Gastroesophageal sphincter (tissue), 3 donors: ENCODE measurements around the gene ABHD10.

Source experiments
- EP300 ChIP-seq: sonication (generic); formaldehyde crosslinking; IDR thresholded peaks from one replicate; pipeline ENCODE4 v1.6.1; 2017; ENCODE audit warnings: antibody characterized with exemption, mild to moderate bottlenecking
- POLR2A ChIP-seq, 2 donors: fragments of 450-650 bp; IDR thresholded peaks; one replicate each; pipeline ENCODE4 v1.6.1; 2017; ENCODE audit warnings: antibody characterized with exemption in 2 of 2, mild to moderate bottlenecking in 2 of 2, moderate library complexity in 1 of 2
- POLR2AphosphoS5 ChIP-seq: sonication (generic); formaldehyde crosslinking; IDR thresholded peaks from one replicate; pipeline ENCODE4 v1.6.1; 2017; ENCODE audit warnings: antibody characterized with exemption
- TF ChIP-seq, protein P1 (sequence below), 4 experiments: fragments of 200-600 bp in 2 of 4; fragments of 450-650 bp in 2 of 4; sonication (generic) in 1 of 4; IDR thresholded peaks; one replicate each; pipeline ENCODE4 v1.5.1; 2017 to 2019; ENCODE audit warnings: antibody characterized with exemption in 4 of 4, mild to moderate bottlenecking in 2 of 4, moderate library complexity in 2 of 4

GRCh38 chr3:111972891-111973290 is 5.9 kb upstream of the ABHD10 start:
- TF ChIP-seq, protein P1, sequence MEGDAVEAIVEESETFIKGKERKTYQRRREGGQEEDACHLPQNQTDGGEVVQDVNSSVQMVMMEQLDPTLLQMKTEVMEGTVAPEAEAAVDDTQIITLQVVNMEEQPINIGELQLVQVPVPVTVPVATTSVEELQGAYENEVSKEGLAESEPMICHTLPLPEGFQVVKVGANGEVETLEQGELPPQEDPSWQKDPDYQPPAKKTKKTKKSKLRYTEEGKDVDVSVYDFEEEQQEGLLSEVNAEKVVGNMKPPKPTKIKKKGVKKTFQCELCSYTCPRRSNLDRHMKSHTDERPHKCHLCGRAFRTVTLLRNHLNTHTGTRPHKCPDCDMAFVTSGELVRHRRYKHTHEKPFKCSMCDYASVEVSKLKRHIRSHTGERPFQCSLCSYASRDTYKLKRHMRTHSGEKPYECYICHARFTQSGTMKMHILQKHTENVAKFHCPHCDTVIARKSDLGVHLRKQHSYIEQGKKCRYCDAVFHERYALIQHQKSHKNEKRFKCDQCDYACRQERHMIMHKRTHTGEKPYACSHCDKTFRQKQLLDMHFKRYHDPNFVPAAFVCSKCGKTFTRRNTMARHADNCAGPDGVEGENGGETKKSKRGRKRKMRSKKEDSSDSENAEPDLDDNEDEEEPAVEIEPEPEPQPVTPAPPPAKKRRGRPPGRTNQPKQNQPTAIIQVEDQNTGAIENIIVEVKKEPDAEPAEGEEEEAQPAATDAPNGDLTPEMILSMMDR (IDR thresholded peaks at IDR 0.05): no peak
- TF ChIP-seq POLR2AphosphoS5 (no peak), POLR2A (IDR thresholded peaks at IDR 0.05) (no peak), EP300 (no peak)
